ENCODE data around the gene AMPD3.
"Not testable (repeated sequence)": the region's sequence is repeated elsewhere in the genome, so short reads cannot be mapped to it uniquely, and the experiment has no call there.

The AMPD3 gene

DNA sequence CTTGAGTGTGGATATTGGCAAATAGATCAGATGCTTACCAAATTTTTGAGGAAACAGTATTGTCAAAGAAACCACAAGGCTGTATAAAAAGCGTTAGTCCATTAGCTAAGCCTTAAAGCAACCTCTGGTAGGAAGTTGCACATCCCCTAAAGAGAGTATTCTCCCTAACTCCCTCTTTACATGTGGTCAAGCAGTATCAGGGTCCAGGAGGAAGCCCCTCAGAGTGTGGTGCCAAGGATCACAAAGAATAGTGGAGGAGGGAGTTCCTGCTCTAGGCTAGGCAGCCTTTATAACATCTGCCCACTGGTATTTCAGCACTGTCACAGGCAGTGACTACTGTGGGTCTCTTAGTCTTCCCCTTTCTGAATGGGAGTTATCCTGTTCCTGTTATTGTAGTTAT, 18.8 kb upstream of the AMPD3 start:
- no peaks in the 10 kb centered on the region for H3K36me3 ChIP-seq (replicated peaks; ENCODE audit: low read depth, low read length)
- H3K79me2 ChIP-seq (ENCODE audit: low read length) = no peaks in the 10 kb centered on the region
- no peak overlapping the region for H3K9ac ChIP-seq (ENCODE audit: low read length)
- no peak for TF ChIP-seq EZH2phosphoT487 (IDR thresholded peaks at IDR 0.05; ENCODE audit: low read depth)
- TF ChIP-seq, protein P1, sequence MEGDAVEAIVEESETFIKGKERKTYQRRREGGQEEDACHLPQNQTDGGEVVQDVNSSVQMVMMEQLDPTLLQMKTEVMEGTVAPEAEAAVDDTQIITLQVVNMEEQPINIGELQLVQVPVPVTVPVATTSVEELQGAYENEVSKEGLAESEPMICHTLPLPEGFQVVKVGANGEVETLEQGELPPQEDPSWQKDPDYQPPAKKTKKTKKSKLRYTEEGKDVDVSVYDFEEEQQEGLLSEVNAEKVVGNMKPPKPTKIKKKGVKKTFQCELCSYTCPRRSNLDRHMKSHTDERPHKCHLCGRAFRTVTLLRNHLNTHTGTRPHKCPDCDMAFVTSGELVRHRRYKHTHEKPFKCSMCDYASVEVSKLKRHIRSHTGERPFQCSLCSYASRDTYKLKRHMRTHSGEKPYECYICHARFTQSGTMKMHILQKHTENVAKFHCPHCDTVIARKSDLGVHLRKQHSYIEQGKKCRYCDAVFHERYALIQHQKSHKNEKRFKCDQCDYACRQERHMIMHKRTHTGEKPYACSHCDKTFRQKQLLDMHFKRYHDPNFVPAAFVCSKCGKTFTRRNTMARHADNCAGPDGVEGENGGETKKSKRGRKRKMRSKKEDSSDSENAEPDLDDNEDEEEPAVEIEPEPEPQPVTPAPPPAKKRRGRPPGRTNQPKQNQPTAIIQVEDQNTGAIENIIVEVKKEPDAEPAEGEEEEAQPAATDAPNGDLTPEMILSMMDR (IDR thresholded peaks at IDR 0.05; ENCODE audit: low read depth, low read length) = no peak
- no peak overlapping the region for H3K4me3 ChIP-seq (ENCODE audit: low read length)
- H3K27ac ChIP-seq (ENCODE audit: low read length) = no peak overlapping the region
- H3K9me3 ChIP-seq (ENCODE audit: insufficient read depth, low read length) = no peaks in the 10 kb centered on the region
- H2AFZ ChIP-seq (ENCODE audit: low read depth, low read length) = no peak overlapping the region
- peaks cover 7% of the 10 kb centered on the region; the same call in 1 of the 2 replicates for H3K4me1 ChIP-seq (ENCODE audit: low read length)
- peaks cover 13% of the 10 kb centered on the region; the same call in 1 of the 2 replicates for H3K27me3 ChIP-seq (ENCODE audit: low read depth, low read length)
- H3K4me2 ChIP-seq (ENCODE audit: low read length) = no peak overlapping the region
- no peaks in the 10 kb centered on the region for H4K20me1 ChIP-seq (ENCODE audit: insufficient read depth, low read length)

DNA sequence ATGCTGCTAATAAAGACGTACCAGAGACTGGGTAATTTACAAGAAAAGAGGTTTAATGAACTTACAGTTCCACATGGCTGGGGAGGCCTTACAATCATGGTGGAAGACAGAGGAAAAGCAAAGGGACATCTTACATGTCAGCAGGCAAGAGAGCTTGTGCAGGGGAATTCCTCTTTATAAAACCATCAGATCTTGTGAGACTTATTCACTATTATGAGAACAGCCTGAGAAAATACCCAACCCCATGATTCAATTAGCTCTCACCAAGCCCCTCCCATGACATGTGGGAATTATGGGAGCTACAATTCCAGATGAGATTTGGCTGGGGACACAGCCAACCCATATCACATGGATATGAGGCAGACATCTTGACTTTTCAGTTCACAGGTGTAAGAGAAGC, 18.4 kb upstream of the AMPD3 start:
- not testable (repeated sequence) for H3K36me3 ChIP-seq (replicated peaks; ENCODE audit: low read depth, low read length); H3K4me1 ChIP-seq (ENCODE audit: low read length); H3K4me2 ChIP-seq (ENCODE audit: low read length); H3K27ac ChIP-seq (ENCODE audit: low read length); H3K9me3 ChIP-seq (ENCODE audit: insufficient read depth, low read length); H2AFZ ChIP-seq (ENCODE audit: low read depth, low read length); H4K20me1 ChIP-seq (ENCODE audit: insufficient read depth, low read length); H3K9ac ChIP-seq (ENCODE audit: low read length); H3K4me3 ChIP-seq (ENCODE audit: low read length); H3K79me2 ChIP-seq (ENCODE audit: low read length)
- peaks cover 13% of the 10 kb centered on the region; the same call in 1 of the 2 replicates for H3K27me3 ChIP-seq (ENCODE audit: low read depth, low read length)

DNA sequence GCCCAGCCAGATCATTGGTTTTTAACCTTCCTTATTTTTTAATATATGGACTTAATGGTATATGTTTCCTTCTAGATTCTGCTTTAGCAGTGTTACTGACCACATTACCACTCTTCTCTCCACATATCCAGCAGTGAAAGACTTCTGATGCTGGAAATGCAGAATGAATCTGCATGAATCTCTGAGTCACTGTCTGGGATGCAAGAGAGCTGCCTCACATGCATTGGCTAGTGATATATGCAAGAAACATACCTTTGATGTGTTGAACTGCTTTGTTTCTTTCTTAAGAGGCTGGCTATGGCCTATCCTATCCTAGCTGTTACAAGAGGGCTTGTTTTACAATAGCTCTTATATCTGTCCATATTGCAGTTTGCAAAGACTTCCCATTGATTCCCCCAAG, 16.6 kb upstream of the AMPD3 start:
- peaks cover 6% of the 10 kb centered on the region for H3K4me1 ChIP-seq (ENCODE audit: low read length)
- H3K9me3 ChIP-seq (ENCODE audit: insufficient read depth, low read length) = no peaks in the 10 kb centered on the region
- no peak overlapping the region for H3K4me2 ChIP-seq (ENCODE audit: low read length)
- H3K27ac ChIP-seq (ENCODE audit: low read length) = no peak overlapping the region
- no peak for TF ChIP-seq EZH2phosphoT487 (IDR thresholded peaks at IDR 0.05; ENCODE audit: low read depth)
- H3K4me3 ChIP-seq (ENCODE audit: low read length) = no peak overlapping the region
- H3K79me2 ChIP-seq (ENCODE audit: low read length) = no peaks in the 10 kb centered on the region
- no peaks in the 10 kb centered on the region for H3K27me3 ChIP-seq (ENCODE audit: low read depth, low read length)
- no peaks in the 10 kb centered on the region for H3K36me3 ChIP-seq (replicated peaks; ENCODE audit: low read depth, low read length)
- no peaks in the 10 kb centered on the region for H4K20me1 ChIP-seq (ENCODE audit: insufficient read depth, low read length)
- H2AFZ ChIP-seq (ENCODE audit: low read depth, low read length) = no peak overlapping the region
- H3K9ac ChIP-seq (ENCODE audit: low read length) = no peak overlapping the region

DNA sequence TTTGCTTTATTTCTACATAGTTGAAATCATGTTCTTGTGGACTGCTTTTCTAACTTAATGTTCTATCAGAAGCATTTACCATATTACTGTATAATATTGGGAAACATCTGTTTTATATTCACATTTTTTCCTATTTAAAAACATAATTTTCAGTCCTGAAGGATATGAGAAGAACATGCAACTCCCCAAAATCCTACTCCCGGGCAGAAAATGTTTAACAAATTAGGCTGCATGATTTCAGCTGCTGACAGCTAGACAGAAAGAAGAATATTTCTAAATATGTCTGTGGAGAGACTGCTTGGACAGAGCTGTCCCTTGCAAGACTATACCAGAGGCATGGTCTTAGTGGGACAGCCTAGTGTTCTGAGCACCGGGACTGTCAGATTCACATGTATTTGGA, 15.7 kb upstream of the AMPD3 start:
- H3K27me3 ChIP-seq (ENCODE audit: low read depth, low read length) = no peaks in the 10 kb centered on the region
- H2AFZ ChIP-seq (ENCODE audit: low read depth, low read length) = no peak overlapping the region
- H3K27ac ChIP-seq (ENCODE audit: low read length) = no peak overlapping the region
- no peak overlapping the region for H3K9ac ChIP-seq (ENCODE audit: low read length)
- H3K79me2 ChIP-seq (ENCODE audit: low read length) = no peaks in the 10 kb centered on the region
- H3K4me2 ChIP-seq (ENCODE audit: low read length) = no peak overlapping the region
- H4K20me1 ChIP-seq (ENCODE audit: insufficient read depth, low read length) = no peaks in the 10 kb centered on the region
- H3K4me1 ChIP-seq (ENCODE audit: low read length) = peaks cover 6% of the 10 kb centered on the region
- TF ChIP-seq EZH2phosphoT487 (IDR thresholded peaks at IDR 0.05; ENCODE audit: low read depth) = no peak
- H3K4me3 ChIP-seq (ENCODE audit: low read length) = no peak overlapping the region
- no peaks in the 10 kb centered on the region for H3K36me3 ChIP-seq (replicated peaks; ENCODE audit: low read depth, low read length)
- no peaks in the 10 kb centered on the region for H3K9me3 ChIP-seq (ENCODE audit: insufficient read depth, low read length)

DNA sequence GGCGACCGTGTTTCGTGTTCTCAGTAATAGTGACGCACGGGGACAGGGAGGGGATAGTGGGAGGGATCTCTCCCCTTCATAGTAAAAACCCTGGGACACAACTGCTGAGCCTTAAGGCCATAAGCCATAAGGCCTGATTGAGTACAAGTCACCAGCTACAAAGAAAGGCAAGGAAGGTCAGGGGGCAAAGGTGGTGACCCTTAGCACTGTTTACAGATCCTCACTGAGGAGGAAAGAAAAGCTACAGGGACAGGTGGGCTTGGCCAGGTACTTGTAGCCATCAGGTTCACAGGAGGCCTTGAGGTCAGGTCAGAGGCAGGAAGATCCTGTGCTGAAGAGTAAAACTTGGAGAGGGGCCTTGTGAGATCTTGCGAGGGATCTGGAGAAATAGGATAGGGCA, 15.1 kb upstream of the AMPD3 start:
- Histone ChIP-seq H3K4me2 (ENCODE audit: low read length) (no peak overlapping the region), H3K9me3 (ENCODE audit: insufficient read depth, low read length) (no peaks in the 10 kb centered on the region), H3K4me3 (ENCODE audit: low read length) (no peak overlapping the region), H3K79me2 (ENCODE audit: low read length) (no peaks in the 10 kb centered on the region), H2AFZ (ENCODE audit: low read depth, low read length) (no peak overlapping the region), H3K9ac (ENCODE audit: low read length) (no peak overlapping the region), H3K4me1 (ENCODE audit: low read length) (peaks cover 11% of the 10 kb centered on the region), H3K36me3 (replicated peaks; ENCODE audit: low read depth, low read length) (no peaks in the 10 kb centered on the region), H4K20me1 (ENCODE audit: insufficient read depth, low read length) (no peaks in the 10 kb centered on the region), H3K27me3 (ENCODE audit: low read depth, low read length) (no peaks in the 10 kb centered on the region), H3K27ac (ENCODE audit: low read length) (no peak overlapping the region)
- TF ChIP-seq, protein P1 (IDR thresholded peaks at IDR 0.05; ENCODE audit: low read depth, low read length) = no peak
- TF ChIP-seq EZH2phosphoT487 (IDR thresholded peaks at IDR 0.05; ENCODE audit: low read depth) = no peak
